A549 (cell line): Measurements from ENCODE around the gene IFI30. TPM values are rescaled to one million over a fixed set of nuclear protein-coding genes. Genes with fewer than 3 reads are reported as not detected.
A peak's percentile ranks its signal among the peaks of the same experiment; 100 is the strongest.

ENCODE experiments used
- ATAC-seq, 2 experiments: fragments of 200-7000 bp in 1 of 2; fragments of >200 bp in 1 of 2; cut with Nextera tagmentation in 1 of 2; cut with Tn5 transposase in 1 of 2; 3 replicates each; pipeline versions ENCODE4 v1.8.0 to v1.9.1; 2018 to 2020; ENCODE audit warnings: mild to moderate bottlenecking in 1 of 2, moderate library complexity in 1 of 2
- CTCF ChIA-PET: fragments of 300-600 bp; sonication (Branson Sonifier 250); formaldehyde crosslinking; extraction: SDS; loops from one replicate; lab custom pipeline; 2021; ENCODE audit warnings: antibody characterized with exemption, inconsistent platforms; lab: Yijun Ruan, JAX
- POLR2A ChIA-PET: fragments of 350-600 bp; formaldehyde crosslinking; extraction: SDS; loops from one replicate; lab custom pipeline; 2021; ENCODE audit warnings: antibody characterized with exemption, inconsistent platforms; lab: Yijun Ruan, JAX
- DNase-seq, 2 experiments: peaks; one replicate each; pipeline versions ENCODE4 v3.0.0 to v3.0.0-alpha.2; 2011 to 2016; ENCODE audit warnings: low read depth in 1 of 2, low spot score in 1 of 2
- FAIRE-seq: peaks from 2 replicates; lab custom pipeline; 2011; peaks lifted over from hg19 to GRCh38; lab: Jason Lieb, UNC
- H3K27ac ChIP-seq, 2 experiments: fragments of >200 bp; sonication (Bioruptor Twin); formaldehyde crosslinking; 3 replicates each; pipeline ENCODE4 v1.5.1; 2016 to 2017
- H3K4me1 ChIP-seq: fragments of >200 bp; sonication (Bioruptor Twin); formaldehyde crosslinking; 3 replicates; pipeline ENCODE4 v1.6.1; 2016
- H3K4me2 ChIP-seq: fragments of >200 bp; sonication (Bioruptor Twin); formaldehyde crosslinking; 3 replicates; pipeline ENCODE4 v1.6.1; 2016
- H3K4me3 ChIP-seq: fragments of >200 bp; sonication (Bioruptor Twin); formaldehyde crosslinking; 3 replicates; pipeline ENCODE4 v1.5.1; 2016
- H3K9me3 ChIP-seq: fragments of >200 bp; sonication (Bioruptor Twin); formaldehyde crosslinking; 3 replicates; pipeline ENCODE4 v1.6.1; 2016
- CHD2 ChIP-seq: fragments of 150-350 bp; IDR thresholded peaks from 2 replicates; pipeline ENCODE4 v1.6.1; 2014; ENCODE audit warnings: low read length; ENCODE audit not compliant: partially characterized antibody
- E2F6 ChIP-seq: IDR thresholded peaks from 2 replicates; pipeline ENCODE4 v1.6.1; 2012; ENCODE audit warnings: low read depth, borderline replicate concordance
- FOSL2 ChIP-seq, 2 experiments: fragments of 450-650 bp in 1 of 2; fragments of >200 bp in 1 of 2; sonication (Bioruptor Twin) in 1 of 2; formaldehyde crosslinking; IDR thresholded peaks; 2 replicates each; pipeline versions ENCODE4 v1.5.0 to v1.6.1; 2016 to 2020; ENCODE audit warnings: mild to moderate bottlenecking in 1 of 2, moderate library complexity in 1 of 2
- HMGXB4 ChIP-seq: fragments of 250-450 bp; sonication (Bioruptor Pico); IDR thresholded peaks from 2 replicates; pipeline ENCODE4 v1.5.0; 2021; ENCODE audit warnings: mild to moderate bottlenecking, moderate library complexity, borderline replicate concordance
- HOXA7 ChIP-seq: fragments of 250-450 bp; sonication (Bioruptor Pico); IDR thresholded peaks from 2 replicates; pipeline ENCODE4 v1.5.0; 2020; ENCODE audit warnings: mild to moderate bottlenecking, moderate library complexity
- JUNB ChIP-seq: fragments of >200 bp; sonication (Bioruptor Twin); formaldehyde crosslinking; IDR thresholded peaks from 2 replicates; pipeline ENCODE4 v1.6.1; 2016
- KDM1A ChIP-seq: fragments of 200-600 bp; sonication (generic); IDR thresholded peaks from 2 replicates; pipeline ENCODE4 v1.6.1; 2016; ENCODE audit warnings: low read depth, mild to moderate bottlenecking
- KDM5A ChIP-seq: fragments of 200-600 bp; sonication (generic); IDR thresholded peaks from 2 replicates; pipeline ENCODE4 v1.6.1; 2016; ENCODE audit warnings: antibody characterized with exemption, mild to moderate bottlenecking
- MAFK ChIP-seq: fragments of 450-650 bp; IDR thresholded peaks from 2 replicates; pipeline ENCODE4 v1.6.1; 2014; ENCODE audit not compliant: partially characterized antibody
- NFE2L2 ChIP-seq: fragments of 150-350 bp; conservative IDR thresholded peaks from 2 replicates; pipeline ENCODE4 v1.6.1; 2014; ENCODE audit warnings: low read length
- RCOR1 ChIP-seq: fragments of 150-350 bp; IDR thresholded peaks from 2 replicates; pipeline ENCODE4 v1.6.1; 2014; ENCODE audit warnings: antibody characterized with exemption, low read length, low read depth
- REST ChIP-seq: fragments of 200-600 bp; sonication (generic); IDR thresholded peaks from 2 replicates; pipeline ENCODE4 v1.6.1; 2016; ENCODE audit warnings: antibody characterized with exemption, mild to moderate bottlenecking, moderate library complexity
- RFX5 ChIP-seq: fragments of 450-650 bp; IDR thresholded peaks from 2 replicates; pipeline ENCODE4 v1.7.1; 2014; ENCODE audit warnings: antibody characterized with exemption, mild to moderate bottlenecking, moderate library complexity
- SMC3 ChIP-seq: fragments of >200 bp; sonication (Bioruptor Twin); formaldehyde crosslinking; IDR thresholded peaks from 3 replicates; pipeline ENCODE4 v1.6.1; 2018; ENCODE audit warnings: inconsistent platforms
- TFCP2L1 ChIP-seq: fragments of 250-450 bp; sonication (Bioruptor Pico); IDR thresholded peaks from 2 replicates; pipeline ENCODE4 v1.5.0; 2021; ENCODE audit warnings: mild to moderate bottlenecking
- USF2 ChIP-seq: fragments of 450-650 bp; IDR thresholded peaks from 2 replicates; pipeline ENCODE4 v1.6.1; 2014; ENCODE audit warnings: antibody characterized with exemption
- WGBS: methylation state at CpG from one replicate; pipeline ENCODE4 v1.1.6; 2017; ENCODE audit errors: missing lambda C conversion rate; 5-methylcytosine and 5-hydroxymethylcytosine counted together
- polyA plus RNA-seq, 4 experiments: library from polyadenylated mRNA; depleted of rRNA in 3 of 4; stranded (reverse); fragments of >200 nt; fragmentation: RNase III in 1 of 4; extraction: RNeasy Plus Mini Kit Qiagen cat#74134 plus additional on column Dnase treatment in 1 of 4; gene quantifications; 2 replicates in 3 of 4; 3 replicates in 1 of 4; pipeline ENCODE4 v1.2.3, GENCODE V29; 2011 to 2017

Gene IFI30
- polyA plus RNA-seq, 2 of the 4 experiments (the other 2 are of a cell fraction), result 11.2 to 13.5 TPM

GRCh38 chr19:18220632-18221275 is 47.1 kb downstream of the IFI30 start:
- Histone ChIP-seq H3K4me3 (no peak overlapping the region), H3K4me2 (peak overlapping the region; percentile 48; the same call in 2 of the 3 replicates)
- WGBS, result 37% methylated on average over 16 of the region's 33 CpGs
- no peak for FAIRE-seq
- TF ChIP-seq SMC3, result no peak
- TF ChIP-seq KDM1A, result no peak
- TF ChIP-seq RFX5, result no peak
- no peak for TF ChIP-seq FOSL2 (IDR thresholded peaks at IDR 0.05)
- TF ChIP-seq FOSL2 (CRISPR knock-in tag; IDR thresholded peaks at IDR 0.05), result no peak
- TF ChIP-seq REST, result no peak
- TF ChIP-seq JUNB, result no peak
- no peak for TF ChIP-seq NFE2L2
- no peak for TF ChIP-seq RCOR1
- TF ChIP-seq, all 56 proteins: peak for 0
- Histone ChIP-seq H3K4me1 (peaks cover 5% of the 10 kb centered on the region; the same call in 2 of the 3 replicates), H3K9me3 (no peaks in the 10 kb centered on the region), H3K27ac (peak overlapping the region in 1 of 2 experiments; percentile 34; a peak in 1 of 6 replicates)
- no peak for DNase-seq
- POLR2A ChIA-PET, result interaction anchor here (1.4 kb wide), 1 partner anchor 61 kb away, joined by 6 read pairs; the partner anchor contains the start of gene JUND
- no peak for ATAC-seq
- CTCF ChIA-PET, result interaction anchor here (0.8 to 2.5 kb wide), 10 partner anchors 10 to 108 kb away, joined by 3 to 11 read pairs (median 4); partner anchors contain the start of gene LSM4

GRCh38 chr19:18221815-18222725 is 48.5 kb downstream of the IFI30 start:
- 79% methylated on average over 21 of the region's 25 CpGs for WGBS
- ChIA-PET POLR2A (no interaction called here), CTCF (interaction anchor here (0.7 to 3.1 kb wide), 9 partner anchors 9 to 109 kb away, joined by 3 to 15 read pairs (median 4); partner anchors contain the start of gene MPV17L2)
- H3K4me1 ChIP-seq, result peaks cover 5% of the 10 kb centered on the region; the same call in 2 of the 3 replicates
- DNase-seq (no peak), FAIRE-seq (no peak), ATAC-seq (no peak)
- no peak overlapping the region for H3K4me2 ChIP-seq
- TF ChIP-seq HMGXB4 (no peak), USF2 (no peak), KDM5A (no peak), CHD2 (no peak), MAFK (no peak), TFCP2L1 (CRISPR knock-in tag) (no peak), E2F6 (no peak), HOXA7 (CRISPR knock-in tag) (no peak)
- H3K27ac ChIP-seq, result no peak overlapping the region
- no peaks in the 10 kb centered on the region for H3K9me3 ChIP-seq
- no peak overlapping the region for H3K4me3 ChIP-seq
